Immature natural killer cell (primary cell): Measurements from ENCODE around the gene TEKT5. TPM values are rescaled to one million over a fixed set of nuclear protein-coding genes. Genes with fewer than 3 reads are reported as not detected.
A peak's percentile ranks its signal among the peaks of the same experiment; 100 is the strongest.
"Not testable (repeated sequence)": the region's sequence is repeated elsewhere in the genome, so short reads cannot be mapped to it uniquely, and the experiment has no call there.

ENCODE experiments used
- DNase-seq, 3 donors: peaks; one replicate each; pipeline ENCODE4 v3.0.0; 2022; ENCODE audit warnings: mixed read lengths in 1 of 3
- H3K27ac Mint-ChIP-seq, 6 donors: one replicate each; pipeline ENCODE4 v1.8.0; 2020; ENCODE audit warnings: mixed read lengths in 6 of 6, mild to moderate bottlenecking in 5 of 6, inconsistent platforms in 4 of 6, moderate library complexity in 3 of 6
- H3K27me3 Mint-ChIP-seq, 3 donors: one replicate each; pipeline ENCODE4 v1.8.0; 2020 to 2021; ENCODE audit warnings: low read depth in 3 of 3, mild to moderate bottlenecking in 3 of 3, mixed read lengths in 3 of 3, moderate library complexity in 3 of 3, inconsistent platforms in 1 of 3
- H3K36me3 Mint-ChIP-seq, 3 donors: one replicate each; pipeline ENCODE4 v1.8.0; 2020; ENCODE audit warnings: mixed read lengths in 3 of 3, inconsistent platforms in 2 of 3, mild to moderate bottlenecking in 2 of 3
- H3K4me1 Mint-ChIP-seq, 2 donors: one replicate each; pipeline ENCODE4 v1.8.0; 2020; ENCODE audit warnings: inconsistent platforms in 2 of 2, mild to moderate bottlenecking in 2 of 2, mixed read lengths in 2 of 2, moderate library complexity in 1 of 2
- H3K4me3 Mint-ChIP-seq, 5 donors: one replicate each; pipeline ENCODE4 v1.8.0; 2020; ENCODE audit warnings: mild to moderate bottlenecking in 5 of 5, mixed read lengths in 5 of 5, inconsistent platforms in 3 of 5, moderate library complexity in 3 of 5
- H3K9me3 Mint-ChIP-seq, 6 donors: one replicate each; pipeline ENCODE4 v1.8.0; 2020; ENCODE audit warnings: mild to moderate bottlenecking in 6 of 6, mixed read lengths in 6 of 6, inconsistent platforms in 4 of 6, moderate library complexity in 3 of 6
- polyA plus RNA-seq, 3 donors: library from polyadenylated mRNA; unstranded; fragments of 300-500 nt; fragmentation: Illumina TruSeq; gene quantifications; one replicate each; pipeline ENCODE4 v1.2.3, GENCODE V29; 2021

Gene TEKT5
- polyA plus RNA-seq, 3 donors from 2014 or later = not detected

- Mint-ChIP-seq H3K27me3 (peaks cover 2 to 6% (median 4%) of the 10 kb centered on the region in 3 donors), H3K9me3 (no peaks in the 10 kb centered on the region), H3K27ac (no peak overlapping the region), H3K36me3 (no peaks in the 10 kb centered on the region), H3K4me1 (no peaks in the 10 kb centered on the region), H3K4me3 (no peak overlapping the region)
- DNase-seq = no peak
Observed at GRCh38 chr16:10679921-10680320, 14.8 kb downstream of the TEKT5 start.

- H3K36me3 Mint-ChIP-seq, H3K27me3 Mint-ChIP-seq, DNase-seq, H3K4me3 Mint-ChIP-seq, H3K27ac Mint-ChIP-seq, H3K9me3 Mint-ChIP-seq, H3K4me1 Mint-ChIP-seq: not testable (repeated sequence)
Observed at GRCh38 chr16:10679441-10679840, 15.3 kb downstream of the TEKT5 start.

- H3K4me3 Mint-ChIP-seq = no peak overlapping the region
Observed at GRCh38 chr16:10678655-10679054, 16.1 kb downstream of the TEKT5 start.

DNA sequence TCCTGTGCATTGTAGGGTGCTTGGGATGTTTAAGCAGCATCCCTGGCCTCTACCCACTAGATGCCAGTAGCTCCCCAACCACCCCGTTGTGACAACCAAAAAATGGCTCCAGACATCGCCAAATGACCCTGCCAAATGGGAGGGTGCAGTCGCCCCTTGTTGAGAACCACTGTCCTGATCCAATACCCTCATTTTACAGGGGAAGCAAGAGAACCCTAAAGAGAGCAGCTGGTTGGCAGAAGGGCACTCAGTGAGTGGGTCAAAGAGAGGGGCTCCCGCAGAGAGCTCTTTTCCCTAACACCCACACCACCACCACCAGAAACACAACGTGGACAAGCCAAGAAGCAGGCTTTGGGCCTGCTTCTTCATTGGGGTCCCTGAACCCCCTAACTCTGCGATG lies 18.4 kb downstream of the TEKT5 start:
- Mint-ChIP-seq H3K9me3 (no peaks in the 10 kb centered on the region), H3K36me3 (no peaks in the 10 kb centered on the region), H3K27me3 (peaks cover 0 to 4% (median 2%) of the 10 kb centered on the region in 3 donors), H3K4me3 (no peak overlapping the region), H3K4me1 (no peaks in the 10 kb centered on the region), H3K27ac (no peak overlapping the region)
- no peak for DNase-seq

More at GRCh38 chr16:10678655-10679054, 16.1 kb downstream of the TEKT5 start:
- H3K27me3 Mint-ChIP-seq = peaks cover 2 to 5% (median 4%) of the 10 kb centered on the region in 3 donors
- H3K27ac Mint-ChIP-seq = no peak overlapping the region
- DNase-seq = no peak
- no peaks in the 10 kb centered on the region for H3K36me3 Mint-ChIP-seq
- no peaks in the 10 kb centered on the region for H3K9me3 Mint-ChIP-seq
- H3K4me1 Mint-ChIP-seq = no peaks in the 10 kb centered on the region

DNA sequence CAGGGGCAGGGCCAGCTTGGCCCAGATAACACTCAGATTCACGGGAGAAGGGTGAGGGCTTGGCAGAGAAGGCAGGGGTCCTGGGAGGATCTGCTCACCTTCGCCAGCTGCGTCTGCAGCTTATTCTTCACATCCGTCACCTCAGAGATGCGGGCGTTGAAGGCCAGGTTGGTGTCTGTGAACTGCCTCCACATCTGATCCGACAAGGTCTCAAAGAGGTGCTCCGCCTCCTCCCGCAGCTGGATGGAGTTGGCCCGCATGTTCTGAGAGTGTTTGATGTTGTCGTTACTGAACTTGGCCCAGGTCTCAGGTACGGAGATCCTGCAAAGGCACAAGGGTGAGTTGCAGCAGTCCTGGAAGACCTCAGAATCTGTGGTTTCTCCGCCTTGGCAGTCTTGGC lies 18.9 kb downstream of the TEKT5 start:
- Mint-ChIP-seq H3K4me1 (no peaks in the 10 kb centered on the region), H3K4me3 (no peak overlapping the region), H3K36me3 (no peaks in the 10 kb centered on the region), H3K27ac (no peak overlapping the region), H3K9me3 (no peaks in the 10 kb centered on the region), H3K27me3 (peaks cover 0 to 4% (median 3%) of the 10 kb centered on the region in 3 donors)
- no peak for DNase-seq

DNA sequence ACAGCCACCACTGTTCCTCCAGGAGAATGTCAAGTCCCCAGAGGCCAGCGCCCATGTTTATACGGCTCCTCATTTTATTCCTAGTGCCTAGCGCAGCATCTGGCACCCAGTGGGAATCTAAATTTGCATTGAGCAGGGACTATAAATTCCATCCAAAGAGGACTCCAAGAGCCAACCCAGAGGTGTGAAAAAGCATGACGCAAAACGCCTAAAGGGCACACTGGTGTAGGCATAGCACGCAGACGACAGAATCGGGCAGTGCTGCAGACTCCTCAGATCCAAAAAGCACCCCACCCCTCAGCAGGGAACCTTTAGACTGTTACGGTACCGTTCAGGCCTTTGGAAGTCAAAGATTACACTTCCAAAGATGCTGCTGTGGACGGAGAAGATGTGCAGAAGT lies 19.5 kb downstream of the TEKT5 start:
- no peaks in the 10 kb centered on the region for H3K36me3 Mint-ChIP-seq
- no peak overlapping the region for H3K27ac Mint-ChIP-seq
- H3K4me1 Mint-ChIP-seq = no peaks in the 10 kb centered on the region
- H3K9me3 Mint-ChIP-seq = no peaks in the 10 kb centered on the region
- H3K27me3 Mint-ChIP-seq = peaks cover 0 to 4% (median 3%) of the 10 kb centered on the region in 3 donors
- DNase-seq = no peak
- no peak overlapping the region for H3K4me3 Mint-ChIP-seq

- Mint-ChIP-seq H3K4me3 (no peak overlapping the region), H3K36me3 (no peaks in the 10 kb centered on the region), H3K27ac (no peak overlapping the region), H3K9me3 (no peaks in the 10 kb centered on the region), H3K4me1 (no peaks in the 10 kb centered on the region), H3K27me3 (peaks cover 0 to 3% (median 1%) of the 10 kb centered on the region in 3 donors)
- DNase-seq = no peak
Observed at GRCh38 chr16:10671729-10672128, 23.0 kb downstream of the TEKT5 start.

GRCh38 chr16:10669791-10670190 lies 24.9 kb downstream of the TEKT5 start:
- H3K4me3 Mint-ChIP-seq = no peak overlapping the region
- H3K4me1 Mint-ChIP-seq = no peaks in the 10 kb centered on the region
- no peaks in the 10 kb centered on the region for H3K9me3 Mint-ChIP-seq

DNA sequence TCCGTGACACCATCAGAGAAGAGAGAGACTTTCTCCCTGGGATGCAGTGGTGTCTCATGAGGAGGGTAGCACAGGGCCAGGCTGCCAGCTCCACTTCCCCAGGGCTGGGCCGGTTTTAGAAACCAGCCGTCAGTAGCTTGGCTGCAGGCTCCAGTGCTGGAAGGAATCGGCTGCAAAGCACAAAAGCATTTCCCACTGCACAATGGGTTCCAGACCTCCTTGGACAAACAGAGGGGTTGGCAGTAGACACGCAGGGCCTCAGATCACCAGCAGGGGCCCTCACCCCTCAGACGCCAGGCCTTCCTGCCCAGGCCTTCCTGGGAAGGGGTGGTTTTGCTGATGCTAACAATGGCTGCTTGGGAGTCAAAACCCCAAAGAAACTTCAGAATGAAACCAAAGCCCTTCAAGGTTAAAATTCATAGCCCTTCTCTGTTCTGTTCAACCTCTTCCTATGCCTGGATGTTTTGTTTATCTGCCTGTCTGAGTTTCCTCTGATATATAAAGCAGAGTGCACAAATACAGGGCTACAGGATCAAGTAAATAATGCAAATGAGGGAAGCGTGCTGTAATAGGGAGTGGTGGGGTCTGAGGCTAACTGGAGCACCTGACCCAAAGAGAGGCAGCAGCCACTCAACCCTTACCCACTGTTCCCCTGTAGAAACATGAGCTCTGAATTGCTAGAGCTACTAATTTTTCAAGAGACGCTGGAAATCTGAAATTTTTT lies 26.2 kb downstream of the TEKT5 start:
- Mint-ChIP-seq H3K4me1 (no peaks in the 10 kb centered on the region), H3K36me3 (no peaks in the 10 kb centered on the region), H3K27ac (no peak overlapping the region), H3K27me3 (peaks cover 0 to 3% (median 1%) of the 10 kb centered on the region in 3 donors), H3K4me3 (no peak overlapping the region), H3K9me3 (no peaks in the 10 kb centered on the region)
- peak in 1 of 3 donors; percentile 9 for DNase-seq

More at GRCh38 chr16:10669791-10670190, 24.9 kb downstream of the TEKT5 start:
- no peak for DNase-seq
- peaks cover 0 to 2% (median 1%) of the 10 kb centered on the region in 3 donors for H3K27me3 Mint-ChIP-seq
- no peak overlapping the region for H3K27ac Mint-ChIP-seq
- no peaks in the 10 kb centered on the region for H3K36me3 Mint-ChIP-seq

GRCh38 chr16:10667239-10667638 lies 27.5 kb downstream of the TEKT5 start:
- DNase-seq = no peak
- H3K36me3 Mint-ChIP-seq = no peaks in the 10 kb centered on the region
- no peak overlapping the region for H3K4me3 Mint-ChIP-seq
- peaks cover under 1 to 3% (median 1%) of the 10 kb centered on the region in 3 donors for H3K27me3 Mint-ChIP-seq
- no peak overlapping the region for H3K27ac Mint-ChIP-seq
- no peaks in the 10 kb centered on the region for H3K9me3 Mint-ChIP-seq
- no peaks in the 10 kb centered on the region for H3K4me1 Mint-ChIP-seq

- Mint-ChIP-seq H3K36me3 (no peaks in the 10 kb centered on the region), H3K4me3 (no peak overlapping the region), H3K4me1 (no peaks in the 10 kb centered on the region), H3K27ac (no peak overlapping the region), H3K9me3 (peaks cover 0 to 3% (median 0%) of the 10 kb centered on the region in 6 donors), H3K27me3 (peaks cover 1 to 4% (median 3%) of the 10 kb centered on the region in 3 donors)
- no peak for DNase-seq
Observed at GRCh38 chr16:10666291-10666690, 28.4 kb downstream of the TEKT5 start.

GRCh38 chr16:10665166-10665565 lies 29.6 kb downstream of the TEKT5 start:
- no peak for DNase-seq
- H3K27ac Mint-ChIP-seq = no peak overlapping the region
- peaks cover 0 to 5% (median 4%) of the 10 kb centered on the region in 3 donors for H3K27me3 Mint-ChIP-seq
- no peak overlapping the region for H3K4me3 Mint-ChIP-seq
- no peaks in the 10 kb centered on the region for H3K4me1 Mint-ChIP-seq
- H3K9me3 Mint-ChIP-seq = peaks cover 0 to 3% (median 0%) of the 10 kb centered on the region in 6 donors
- no peaks in the 10 kb centered on the region for H3K36me3 Mint-ChIP-seq

DNA sequence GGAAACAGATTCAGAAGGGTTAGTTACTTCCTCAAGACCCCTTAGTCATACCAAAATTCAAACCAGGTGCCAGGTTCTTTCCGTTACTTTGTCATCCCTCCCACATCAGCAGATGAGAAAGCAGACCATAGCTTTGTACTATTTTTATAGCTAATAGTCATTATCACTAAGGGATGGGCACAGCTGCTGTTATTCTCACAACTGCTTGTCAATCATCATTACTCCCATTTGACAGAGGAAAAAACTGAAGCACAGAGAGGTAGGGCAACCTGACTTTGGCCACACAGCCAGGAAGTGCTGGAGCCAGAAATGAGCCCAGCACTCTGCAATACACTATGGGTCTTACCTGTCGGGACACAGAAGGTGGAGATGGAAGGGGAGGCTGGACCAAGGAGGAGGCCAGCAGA lies 30.0 kb downstream of the TEKT5 start:
- H3K4me3 Mint-ChIP-seq = no peak overlapping the region

DNA sequence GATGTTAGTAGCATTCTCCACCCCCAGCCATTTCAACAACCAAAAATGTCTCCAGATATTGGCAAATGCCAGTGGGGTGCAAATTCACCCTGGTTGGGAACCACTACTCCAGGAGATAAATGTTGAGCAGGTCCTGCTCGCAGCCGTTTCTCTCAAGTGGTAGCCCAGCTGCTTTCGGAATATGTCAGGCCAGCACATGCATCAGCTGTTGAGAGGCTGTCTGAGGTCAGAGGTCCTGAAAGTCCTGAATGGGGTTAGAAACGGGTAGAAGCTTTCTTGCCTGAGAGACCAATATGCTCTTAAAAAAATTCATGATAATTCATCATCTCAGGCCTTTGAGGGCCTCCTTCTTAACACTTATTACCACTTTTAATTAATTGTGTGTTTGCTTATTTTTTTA lies 31.0 kb downstream of the TEKT5 start:
- Mint-ChIP-seq H3K36me3 (no peaks in the 10 kb centered on the region), H3K4me1 (no peaks in the 10 kb centered on the region), H3K27ac (no peak overlapping the region), H3K9me3 (peaks cover 0 to 3% (median 0%) of the 10 kb centered on the region in 6 donors), H3K27me3 (peaks cover 0 to 6% (median 5%) of the 10 kb centered on the region in 3 donors), H3K4me3 (no peak overlapping the region)
- no peak for DNase-seq

More for the DNA sequence above, 30.0 kb downstream of the TEKT5 start:
- Mint-ChIP-seq H3K9me3 (peaks cover 0 to 3% (median 0%) of the 10 kb centered on the region in 6 donors), H3K27ac (no peak overlapping the region), H3K4me1 (no peaks in the 10 kb centered on the region), H3K36me3 (no peaks in the 10 kb centered on the region), H3K27me3 (peaks cover 0 to 5% (median 4%) of the 10 kb centered on the region in 3 donors)
- DNase-seq = no peak

DNA sequence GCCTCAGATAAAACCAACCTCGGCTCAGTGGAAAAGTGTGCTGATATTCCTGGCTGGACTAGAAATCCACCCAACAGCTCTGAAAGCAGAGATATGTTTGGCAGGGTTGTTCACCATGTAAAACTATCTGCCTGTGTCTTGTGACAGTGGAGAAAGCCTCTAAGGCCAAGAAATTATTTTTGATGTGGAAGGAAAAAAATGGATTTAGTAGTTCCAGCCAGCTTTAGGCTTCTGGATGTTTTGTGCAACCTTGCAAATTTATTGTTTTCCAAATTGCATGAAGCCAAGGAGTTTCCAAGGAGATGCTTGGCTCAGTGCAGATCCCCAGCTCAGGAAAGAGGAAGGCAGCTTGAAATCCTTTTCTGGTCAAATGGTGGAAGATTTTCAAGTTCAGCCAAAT lies 31.6 kb downstream of the TEKT5 start:
- Mint-ChIP-seq H3K9me3 (peaks cover 0 to 3% (median 0%) of the 10 kb centered on the region in 6 donors), H3K36me3 (no peaks in the 10 kb centered on the region), H3K27ac (no peak overlapping the region)

More for the DNA sequence above, 31.6 kb downstream of the TEKT5 start:
- Mint-ChIP-seq H3K27me3 (peaks cover 0 to 6% (median 5%) of the 10 kb centered on the region in 3 donors), H3K4me3 (no peak overlapping the region), H3K4me1 (no peaks in the 10 kb centered on the region)
- no peak for DNase-seq
